HG02642 (cell line): ENCODE data around the gene SMAGP.
A peak's percentile ranks its signal among the peaks of the same experiment; 100 is the strongest.
"Not testable (repeated sequence)": the region's sequence is repeated elsewhere in the genome, so short reads cannot be mapped to it uniquely, and the experiment has no call there.

Source experiments
- ATAC-seq: cut with Tn5 transposase; IDR thresholded peaks from one replicate; pipeline ENCODE4 v1.9.1; 2021; ENCODE audit warnings: mild to moderate bottlenecking; ENCODE audit not compliant: unreplicated experiment, poor library complexity

Gene SMAGP

GRCh38 chr12:51229116-51229809 is 41.0 kb downstream of the SMAGP start:
- ATAC-seq, result no peak

- no peak for ATAC-seq
These were observed 42.3 kb downstream of the SMAGP start for GRCh38 chr12:51227962-51228361.

GRCh38 chr12:51227112-51227511 is 43.1 kb downstream of the SMAGP start:
- ATAC-seq, result not testable (repeated sequence)

- no peak for ATAC-seq
These were observed 44.4 kb downstream of the SMAGP start for GRCh38 chr12:51225771-51226170.

- ATAC-seq, result no peak
These were observed 45.0 kb downstream of the SMAGP start for GRCh38 chr12:51225234-51225633.

GRCh38 chr12:51224625-51225024 is 45.6 kb downstream of the SMAGP start:
- ATAC-seq, result no peak

- no peak for ATAC-seq
These were observed 47.8 kb downstream of the SMAGP start for GRCh38 chr12:51222461-51222860.

GRCh38 chr12:51219857-51220256 is 50.4 kb downstream of the SMAGP start:
- ATAC-seq, result not testable (repeated sequence)

GRCh38 chr12:51219322-51219721 is 50.9 kb downstream of the SMAGP start:
- ATAC-seq, result no peak

GRCh38 chr12:51218607-51219161 is 51.5 kb downstream of the SMAGP start:
- ATAC-seq, result no peak

GRCh38 chr12:51217968-51218606 is 52.1 kb downstream of the SMAGP start, which contains the start of gene POU6F1:
Gene POU6F1, minus strand, starts transcription at chr12:51218062. Its CDS starts 11,226 bp downstream, at chr12:51206836.
- peak; percentile 80 for ATAC-seq

GRCh38 chr12:51217133-51217967 is 52.9 kb downstream of the SMAGP start:
- ATAC-seq, result peak; percentile 44

- no peak for ATAC-seq
These were observed 53.6 kb downstream of the SMAGP start for GRCh38 chr12:51216642-51217041.

GRCh38 chr12:51214895-51215294 is 55.3 kb downstream of the SMAGP start:
- ATAC-seq, result no peak

GRCh38 chr12:51210690-51211395 is 59.4 kb downstream of the SMAGP start:
- ATAC-seq, result no peak

- no peak for ATAC-seq
These were observed 61.0 kb downstream of the SMAGP start for GRCh38 chr12:51209259-51209658.

GRCh38 chr12:51208016-51208660 is 62.1 kb downstream of the SMAGP start:
- ATAC-seq, result no peak

- ATAC-seq, result no peak
These were observed 64.9 kb downstream of the SMAGP start for GRCh38 chr12:51205350-51205749.

- ATAC-seq, result no peak
These were observed 67.5 kb downstream of the SMAGP start for GRCh38 chr12:51202718-51203117.

- no peak for ATAC-seq
These were observed 69.4 kb downstream of the SMAGP start for GRCh38 chr12:51200806-51201205.
